GM18870 (cell line): ENCODE measurements around the gene C11orf52.

Source experiments
- ATAC-seq: cut with Tn5 transposase; IDR thresholded peaks from one replicate; pipeline ENCODE4 v1.9.1; 2021; ENCODE audit warnings: moderate library complexity; ENCODE audit not compliant: unreplicated experiment

C11orf52 gene

DNA sequence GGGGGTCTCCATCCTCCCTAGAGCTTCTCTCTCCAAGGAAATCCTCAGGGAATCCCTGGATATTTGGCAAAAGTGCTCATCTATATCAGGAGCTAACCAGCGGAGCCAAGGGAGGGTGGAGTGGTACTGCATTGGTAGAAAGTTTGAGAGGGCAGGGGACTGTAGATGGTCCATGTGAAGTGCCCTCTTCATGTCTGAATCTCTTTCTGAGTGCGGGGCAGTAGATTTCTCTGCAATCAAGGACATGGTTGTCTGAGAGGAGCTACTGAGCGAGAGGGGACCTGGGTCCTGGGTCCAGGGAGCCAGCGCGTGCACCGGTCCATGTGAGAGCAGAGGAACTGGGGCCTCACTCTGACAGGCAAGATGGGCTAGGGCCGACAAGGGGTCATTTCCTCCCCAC is 19.1 kb downstream of the C11orf52 start:
- ATAC-seq: no peak

DNA sequence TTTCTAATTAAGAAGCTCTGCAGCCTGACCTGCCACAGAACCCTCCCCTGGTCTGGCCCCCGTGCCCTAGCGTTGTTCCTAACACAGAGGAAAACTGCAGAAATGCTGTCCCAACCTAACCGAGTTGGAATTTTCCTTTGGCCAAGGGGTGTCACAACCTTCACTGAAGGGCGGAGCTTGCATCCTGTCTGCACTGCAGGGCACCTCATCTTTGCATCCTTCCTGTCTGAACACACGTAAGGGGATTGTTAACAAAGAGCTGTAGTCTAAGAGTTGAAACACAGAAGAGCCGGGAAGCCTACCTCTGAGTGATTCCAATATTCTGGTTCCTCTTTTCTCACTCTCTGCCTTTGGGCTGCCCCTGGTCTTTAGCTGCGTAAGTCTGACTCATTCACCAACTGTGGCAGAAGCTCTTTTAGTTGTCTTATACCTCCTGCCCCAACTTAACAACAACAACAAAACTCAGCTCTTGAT is 20.0 kb downstream of the C11orf52 start:
- ATAC-seq: peak; percentile 93

GRCh38 chr11:111939836-111940604 is 21.3 kb downstream of the C11orf52 start:
- no peak for ATAC-seq

DNA sequence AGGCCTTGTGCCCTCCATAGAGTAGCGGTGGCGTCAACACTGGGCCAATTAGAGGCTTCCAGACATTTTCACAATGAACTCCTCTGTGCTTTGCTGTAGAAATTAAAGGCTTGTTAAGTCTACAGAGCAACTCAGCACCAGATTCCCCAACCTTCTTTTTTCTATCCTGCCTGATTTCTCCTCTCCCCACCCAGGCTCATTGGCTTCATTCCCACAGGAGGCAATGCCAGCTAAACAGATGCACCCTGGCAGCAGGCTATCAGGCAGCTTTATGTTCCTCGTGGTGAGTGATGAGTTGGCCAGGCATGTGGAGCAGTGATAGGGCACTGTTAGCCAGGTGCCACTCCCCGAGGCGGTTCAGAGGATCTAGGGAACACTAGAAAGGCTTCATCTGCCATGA is 23.2 kb downstream of the C11orf52 start:
- ATAC-seq: no peak

- no peak for ATAC-seq
Measured at GRCh38 chr11:111942829-111943228, 24.1 kb downstream of the C11orf52 start.

- ATAC-seq: no peak
Measured at GRCh38 chr11:111944139-111944538, 25.4 kb downstream of the C11orf52 start.

- ATAC-seq: no peak
Measured at GRCh38 chr11:111944651-111945051, 25.9 kb downstream of the C11orf52 start.

DNA sequence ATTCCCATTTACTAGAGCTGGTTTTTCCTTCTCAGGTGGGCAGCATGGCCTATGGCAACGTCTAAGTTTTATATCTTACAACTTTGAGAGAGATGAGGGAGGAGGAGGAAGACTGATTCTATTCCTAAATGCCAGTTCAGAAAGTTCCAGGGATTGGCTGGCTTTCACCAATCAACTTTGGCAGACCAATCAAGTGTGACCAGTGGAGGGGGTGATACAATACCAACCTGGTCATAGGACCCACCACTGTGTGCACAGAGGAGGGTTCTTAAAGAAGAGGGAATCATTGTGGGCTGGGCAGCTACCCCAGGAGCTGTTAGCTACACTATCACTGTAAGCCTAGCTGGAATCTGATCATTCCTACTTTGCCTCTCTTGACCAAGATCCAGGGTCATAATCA is 26.5 kb downstream of the C11orf52 start:
- ATAC-seq: no peak

- no peak for ATAC-seq
Measured at GRCh38 chr11:111946499-111946898, 27.8 kb downstream of the C11orf52 start.

DNA sequence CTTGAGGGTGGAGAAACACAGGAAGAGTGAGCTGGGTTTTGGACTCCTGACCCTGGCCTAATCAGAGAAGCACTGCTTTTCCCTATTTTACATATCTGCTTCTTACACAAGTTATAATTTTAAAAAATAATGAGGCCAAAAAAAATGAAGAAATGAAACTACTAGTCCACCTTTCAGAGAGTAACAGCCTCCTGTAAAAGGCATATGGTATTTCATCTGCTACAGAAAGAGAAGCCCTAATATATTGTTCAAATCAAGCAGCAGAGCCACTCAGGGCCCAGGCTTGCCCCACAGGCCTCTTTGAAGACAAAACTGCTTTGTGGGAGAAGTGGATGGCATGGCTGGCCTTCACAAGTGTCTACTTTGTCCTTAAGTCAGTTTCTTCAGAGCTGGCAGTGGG is 28.4 kb downstream of the C11orf52 start:
- no peak for ATAC-seq

GRCh38 chr11:111949519-111950426 is 31.1 kb downstream of the C11orf52 start:
- no peak for ATAC-seq

DNA sequence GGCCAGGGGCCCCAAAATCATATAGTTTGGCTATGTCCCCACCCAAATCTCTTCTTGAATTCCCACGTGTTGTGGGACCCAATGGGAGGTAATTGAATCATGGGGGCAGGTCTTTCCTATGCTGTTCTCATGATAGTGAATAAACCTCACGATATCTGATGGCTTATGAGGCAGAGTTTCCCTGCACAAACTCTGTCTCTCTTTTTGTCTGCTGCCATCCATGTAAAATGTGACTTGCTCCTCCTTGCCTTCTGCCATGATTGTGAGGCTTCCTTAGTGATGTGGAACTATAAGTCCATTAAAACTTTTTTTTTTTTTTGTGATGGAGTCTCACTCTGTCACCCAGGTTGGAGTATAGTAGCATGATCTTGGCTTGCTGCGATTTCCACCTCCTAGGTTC is 32.9 kb downstream of the C11orf52 start:
- ATAC-seq: no peak

DNA sequence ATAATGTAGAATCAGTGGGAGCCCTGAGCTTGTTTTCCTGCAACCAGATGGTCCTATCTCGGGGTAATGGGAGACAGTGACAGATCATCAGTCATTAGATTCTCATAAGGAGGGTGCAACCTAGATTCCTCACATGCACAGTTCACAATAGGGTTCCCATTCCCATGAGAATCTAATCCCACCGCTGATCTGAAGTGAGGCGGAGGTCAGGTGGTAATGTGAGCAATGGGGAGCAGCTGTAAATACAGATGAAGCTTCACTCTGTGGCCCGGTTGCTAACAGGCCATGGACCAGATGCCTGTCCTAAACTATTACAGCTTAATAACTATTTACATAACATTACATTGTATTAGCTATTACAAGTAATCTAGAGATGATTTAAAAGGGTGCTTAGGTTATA is 35.4 kb downstream of the C11orf52 start:
- no peak for ATAC-seq

GRCh38 chr11:111957663-111958444 is 39.1 kb downstream of the C11orf52 start:
- no peak for ATAC-seq

GRCh38 chr11:111960916-111961315 is 42.2 kb downstream of the C11orf52 start:
- ATAC-seq: no peak

DNA sequence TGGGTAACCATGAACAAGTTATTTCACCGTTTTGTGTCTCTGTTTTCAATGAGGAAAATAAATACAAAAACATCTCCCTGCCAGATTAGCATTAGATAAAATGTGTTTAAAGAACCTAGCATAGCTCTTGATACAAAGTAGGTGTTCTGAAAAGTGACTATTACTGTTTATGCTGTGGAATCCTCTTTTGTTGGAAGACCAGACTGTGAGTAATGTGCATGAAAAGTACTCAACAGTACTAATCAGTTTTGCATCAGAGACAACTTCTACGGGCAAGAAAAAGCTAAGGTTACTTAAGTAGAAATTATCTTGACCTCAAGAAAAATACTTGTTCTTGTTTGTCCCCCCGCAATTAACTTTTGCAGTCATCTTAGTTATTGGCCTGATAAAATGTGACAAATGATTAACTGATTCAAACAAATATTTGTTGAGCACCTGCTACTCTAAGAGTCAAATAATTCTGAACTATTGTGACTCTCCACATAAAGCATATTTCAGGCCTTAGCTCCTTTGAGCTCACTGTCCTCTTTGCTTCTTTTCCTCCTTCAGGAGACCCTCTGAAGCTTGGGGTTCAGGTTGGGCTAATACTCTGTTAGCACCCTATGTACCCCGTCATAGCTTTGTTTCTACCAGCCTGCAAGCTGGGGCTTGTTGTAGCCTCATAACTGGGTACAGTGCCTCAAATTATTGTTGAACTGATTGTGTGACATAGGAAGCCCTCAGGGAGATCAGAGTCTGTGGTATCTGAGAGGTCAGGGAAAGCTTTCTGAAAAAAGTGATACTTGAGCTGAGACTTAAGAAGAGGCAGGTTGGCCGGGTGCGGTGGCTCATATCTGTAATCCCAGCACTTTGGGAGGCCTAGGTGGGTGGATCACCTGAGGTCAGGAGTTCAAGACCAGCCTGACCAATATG is 42.9 kb downstream of the C11orf52 start:
- ATAC-seq: no peak

DNA sequence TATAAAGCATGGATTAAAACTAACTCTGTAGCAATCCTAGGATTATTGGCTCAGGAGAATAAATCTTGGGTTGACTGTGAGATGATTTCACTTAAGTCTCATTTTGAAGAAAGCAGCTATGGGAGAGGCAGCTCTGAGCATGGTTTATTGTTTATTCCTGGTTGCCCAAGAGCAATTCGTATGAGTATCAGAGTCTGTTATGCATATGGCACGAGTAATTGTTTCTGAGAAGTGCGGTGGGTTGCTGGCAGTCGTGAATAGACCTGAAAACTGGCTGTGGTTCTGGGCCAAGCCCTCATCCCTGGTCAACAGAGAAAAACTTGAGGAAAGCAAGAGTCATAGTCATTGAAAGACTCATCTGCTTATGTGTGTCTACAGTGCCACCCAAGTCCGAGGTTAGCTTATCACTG is 45.2 kb downstream of the C11orf52 start:
- ATAC-seq: no peak

- no peak for ATAC-seq
Measured at GRCh38 chr11:111966678-111967077, 48.0 kb downstream of the C11orf52 start.

DNA sequence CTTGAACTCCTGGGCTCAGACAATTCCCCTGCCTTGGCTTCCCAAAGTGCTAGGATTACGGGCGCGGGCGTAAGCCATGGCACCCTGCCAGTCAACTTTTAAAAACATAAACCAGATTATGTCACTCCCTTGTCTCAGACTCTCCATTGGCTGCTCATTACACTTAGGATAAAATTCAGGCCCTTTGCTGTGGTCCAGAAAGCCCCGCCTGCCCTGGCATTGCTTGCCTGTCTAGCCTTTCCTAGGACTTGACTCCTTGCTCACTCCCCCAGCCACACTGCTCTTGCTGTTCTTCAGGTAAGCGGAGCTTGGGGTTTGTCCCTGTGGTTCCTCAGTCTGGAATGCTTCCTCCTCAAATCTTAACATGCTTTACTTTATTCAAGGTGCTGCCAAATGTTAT is 48.9 kb downstream of the C11orf52 start:
- no peak for ATAC-seq

DNA sequence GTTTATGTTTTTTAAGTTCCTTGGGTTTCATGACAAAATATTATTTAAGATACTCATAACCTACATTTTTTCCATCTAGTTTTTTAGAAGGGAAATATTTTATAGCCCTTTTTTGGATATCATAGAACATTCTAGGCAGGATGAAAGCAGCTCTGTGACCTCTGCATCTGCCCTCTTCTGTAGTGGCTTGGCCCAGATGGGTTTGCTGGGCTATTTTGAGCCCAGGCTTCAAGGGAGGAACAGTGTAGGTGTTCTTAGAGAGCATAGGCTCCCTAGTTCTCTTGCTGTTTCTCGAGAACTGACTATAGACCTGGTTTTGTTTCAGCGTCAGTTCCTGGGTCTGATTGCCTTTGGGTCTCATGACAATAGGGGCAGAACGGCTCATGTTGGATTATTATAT is 50.6 kb downstream of the C11orf52 start:
- ATAC-seq: no peak
